Esophagus squamous epithelium (tissue), 4 donors: ENCODE results near the gene SSB.
"Not testable (repeated sequence)": the region's sequence is repeated elsewhere in the genome, so short reads cannot be mapped to it uniquely, and the experiment has no call there.

Experiments
- POLR2A ChIP-seq, 4 donors: fragments of 450-650 bp; IDR thresholded peaks; one replicate each; pipeline ENCODE4 v1.6.1; 2017; ENCODE audit warnings: antibody characterized with exemption in 4 of 4, mild to moderate bottlenecking in 4 of 4, moderate library complexity in 3 of 4
- TF ChIP-seq, protein P1 (sequence below), 6 experiments: fragments of 450-650 bp in 4 of 6; fragments of 200-600 bp in 2 of 6; sonication (generic) in 2 of 6; IDR thresholded peaks; one replicate each; pipeline ENCODE4 v1.5.1; 2016 to 2019; ENCODE audit warnings: antibody characterized with exemption in 6 of 6, mild to moderate bottlenecking in 4 of 6, moderate library complexity in 4 of 6

- TF ChIP-seq, protein P1, sequence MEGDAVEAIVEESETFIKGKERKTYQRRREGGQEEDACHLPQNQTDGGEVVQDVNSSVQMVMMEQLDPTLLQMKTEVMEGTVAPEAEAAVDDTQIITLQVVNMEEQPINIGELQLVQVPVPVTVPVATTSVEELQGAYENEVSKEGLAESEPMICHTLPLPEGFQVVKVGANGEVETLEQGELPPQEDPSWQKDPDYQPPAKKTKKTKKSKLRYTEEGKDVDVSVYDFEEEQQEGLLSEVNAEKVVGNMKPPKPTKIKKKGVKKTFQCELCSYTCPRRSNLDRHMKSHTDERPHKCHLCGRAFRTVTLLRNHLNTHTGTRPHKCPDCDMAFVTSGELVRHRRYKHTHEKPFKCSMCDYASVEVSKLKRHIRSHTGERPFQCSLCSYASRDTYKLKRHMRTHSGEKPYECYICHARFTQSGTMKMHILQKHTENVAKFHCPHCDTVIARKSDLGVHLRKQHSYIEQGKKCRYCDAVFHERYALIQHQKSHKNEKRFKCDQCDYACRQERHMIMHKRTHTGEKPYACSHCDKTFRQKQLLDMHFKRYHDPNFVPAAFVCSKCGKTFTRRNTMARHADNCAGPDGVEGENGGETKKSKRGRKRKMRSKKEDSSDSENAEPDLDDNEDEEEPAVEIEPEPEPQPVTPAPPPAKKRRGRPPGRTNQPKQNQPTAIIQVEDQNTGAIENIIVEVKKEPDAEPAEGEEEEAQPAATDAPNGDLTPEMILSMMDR (IDR thresholded peaks at IDR 0.05), result not testable (repeated sequence)
- TF ChIP-seq POLR2A (IDR thresholded peaks at IDR 0.05), result not testable (repeated sequence)
Observed at GRCh38 chr2:169841625-169842024, 43.0 kb downstream of the SSB start.
